LoVo (cell line): ENCODE results near the gene LRCH4.

Experiments
- DNase-seq: peaks from one replicate; pipeline ENCODE4 v3.0.0-alpha.2; 2016; ENCODE audit warnings: low spot score

Gene LRCH4

GRCh38 chr7:100585511-100586265, at the start of gene LRCH4:
Gene LRCH4 (minus strand): TSS chr7:100586129. CDS start chr7:100586100, 29 bp downstream.
- DNase-seq: peak; percentile 68

GRCh38 chr7:100632951-100633717, 47.2 kb upstream of the LRCH4 start:
- DNase-seq: peak; percentile 67

- no peak for DNase-seq
Measured at GRCh38 chr7:100630066-100630465, 44.1 kb upstream of the LRCH4 start.

GRCh38 chr7:100629117-100629716, 43.3 kb upstream of the LRCH4 start:
- DNase-seq: no peak

GRCh38 chr7:100627238-100627549, 41.3 kb upstream of the LRCH4 start:
- no peak for DNase-seq

- peak; percentile 89 for DNase-seq
Measured at GRCh38 chr7:100626530-100627237, 40.8 kb upstream of the LRCH4 start.

GRCh38 chr7:100626055-100626454, 40.1 kb upstream of the LRCH4 start:
- no peak for DNase-seq

- no peak for DNase-seq
Measured at GRCh38 chr7:100623951-100624824, 38.3 kb upstream of the LRCH4 start.

- DNase-seq: no peak
Measured at GRCh38 chr7:100621554-100621953, 35.6 kb upstream of the LRCH4 start.

- DNase-seq: no peak
Measured at GRCh38 chr7:100620804-100621203, 34.9 kb upstream of the LRCH4 start.

- no peak for DNase-seq
Measured at GRCh38 chr7:100620239-100620638, 34.3 kb upstream of the LRCH4 start.

- DNase-seq: no peak
Measured at GRCh38 chr7:100614308-100614861, 28.5 kb upstream of the LRCH4 start.

- no peak for DNase-seq
Measured at GRCh38 chr7:100613412-100614175, 27.7 kb upstream of the LRCH4 start.

GRCh38 chr7:100612730-100613390, 26.9 kb upstream of the LRCH4 start:
- no peak for DNase-seq

GRCh38 chr7:100611983-100612729, 26.2 kb upstream of the LRCH4 start, which contains the start of gene MOSPD3:
Gene MOSPD3 (plus strand): TSS chr7:100612540. CDS start chr7:100612792, 252 bp downstream.
- peak; percentile 100 for DNase-seq

GRCh38 chr7:100609958-100610357, 24.0 kb upstream of the LRCH4 start:
- no peak for DNase-seq

GRCh38 chr7:100607111-100607510, 21.2 kb upstream of the LRCH4 start:
- no peak for DNase-seq

- DNase-seq: no peak
Measured at GRCh38 chr7:100606313-100606712, 20.4 kb upstream of the LRCH4 start.
